ENCODE data around the gene GPX7. TPM values are rescaled to one million over a fixed set of nuclear protein-coding genes. Genes with fewer than 3 reads are reported as not detected.

The GPX7 gene
- total RNA-seq, 4 donors from 2014 or later: 4.8 to 9.1 (median 9.0) TPM

DNA sequence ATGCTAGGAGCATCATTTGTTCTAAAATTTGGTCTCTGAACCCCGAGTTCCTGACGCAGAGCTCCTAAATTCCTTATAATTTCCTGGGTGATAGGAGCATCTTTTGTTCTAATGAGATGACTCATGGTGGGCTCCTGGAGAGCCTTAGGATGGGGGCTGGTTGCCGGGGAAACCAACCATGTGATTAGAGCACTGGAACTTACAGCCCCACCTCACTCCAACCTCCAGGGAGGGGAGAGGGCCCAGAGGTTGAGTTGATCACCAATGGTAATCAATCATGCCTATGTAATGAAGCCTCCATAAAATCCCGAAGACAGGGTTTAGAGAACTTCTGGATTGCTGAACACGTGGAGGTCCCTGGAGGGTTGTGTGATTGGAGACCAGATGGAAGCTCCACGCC lies 38.5 kb downstream of the GPX7 start:
- no peak overlapping the region for H3K4me3 ChIP-seq (ENCODE audit: low read depth, poor library complexity, severe bottlenecking)
- intact Hi-C loops (cut with DNase I; ENCODE audit: low total_unique reads): no loop called here
- no peak for DNase-seq (ENCODE audit: low spot score in 2 of 2)
- WGBS, 2 donors: 84 to 90% methylated on average over 6 of the region's 6 CpGs
- TF ChIP-seq, protein P1, sequence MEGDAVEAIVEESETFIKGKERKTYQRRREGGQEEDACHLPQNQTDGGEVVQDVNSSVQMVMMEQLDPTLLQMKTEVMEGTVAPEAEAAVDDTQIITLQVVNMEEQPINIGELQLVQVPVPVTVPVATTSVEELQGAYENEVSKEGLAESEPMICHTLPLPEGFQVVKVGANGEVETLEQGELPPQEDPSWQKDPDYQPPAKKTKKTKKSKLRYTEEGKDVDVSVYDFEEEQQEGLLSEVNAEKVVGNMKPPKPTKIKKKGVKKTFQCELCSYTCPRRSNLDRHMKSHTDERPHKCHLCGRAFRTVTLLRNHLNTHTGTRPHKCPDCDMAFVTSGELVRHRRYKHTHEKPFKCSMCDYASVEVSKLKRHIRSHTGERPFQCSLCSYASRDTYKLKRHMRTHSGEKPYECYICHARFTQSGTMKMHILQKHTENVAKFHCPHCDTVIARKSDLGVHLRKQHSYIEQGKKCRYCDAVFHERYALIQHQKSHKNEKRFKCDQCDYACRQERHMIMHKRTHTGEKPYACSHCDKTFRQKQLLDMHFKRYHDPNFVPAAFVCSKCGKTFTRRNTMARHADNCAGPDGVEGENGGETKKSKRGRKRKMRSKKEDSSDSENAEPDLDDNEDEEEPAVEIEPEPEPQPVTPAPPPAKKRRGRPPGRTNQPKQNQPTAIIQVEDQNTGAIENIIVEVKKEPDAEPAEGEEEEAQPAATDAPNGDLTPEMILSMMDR (IDR thresholded peaks at IDR 0.05): no peak
- TF ChIP-seq POLR2A (IDR thresholded peaks at IDR 0.05): no peak

GRCh38 chr1:52641307-52641706 lies 39.1 kb downstream of the GPX7 start:
- TF ChIP-seq, protein P1 (IDR thresholded peaks at IDR 0.05): no peak
- no peak for TF ChIP-seq POLR2A (IDR thresholded peaks at IDR 0.05)
- intact Hi-C loops (cut with DNase I; ENCODE audit: low total_unique reads): no loop called here
- WGBS, 2 donors: 87 to 94% methylated on average over 4 of the region's 4 CpGs
- no peak overlapping the region for H3K4me3 ChIP-seq (ENCODE audit: low read depth, poor library complexity, severe bottlenecking)
- DNase-seq (ENCODE audit: low spot score in 2 of 2): no peak

GRCh38 chr1:52645261-52645660 lies 43.1 kb downstream of the GPX7 start:
- intact Hi-C loops (cut with DNase I; ENCODE audit: low total_unique reads): no loop called here
- no peak for TF ChIP-seq POLR2A (IDR thresholded peaks at IDR 0.05)
- TF ChIP-seq, protein P1 (IDR thresholded peaks at IDR 0.05): no peak
- 75 to 76% methylated on average over 6 of the region's 6 CpGs for WGBS, 2 donors
- no peak for DNase-seq (ENCODE audit: low spot score in 2 of 2)
- no peak overlapping the region for H3K4me3 ChIP-seq (ENCODE audit: low read depth, poor library complexity, severe bottlenecking)

- 93 to 95% methylated on average over 1 of the region's 1 CpG for WGBS, 2 donors
- H3K4me3 ChIP-seq (ENCODE audit: low read depth, poor library complexity, severe bottlenecking): no peak overlapping the region
- intact Hi-C loops (cut with DNase I; ENCODE audit: low total_unique reads): no loop called here
- no peak for DNase-seq (ENCODE audit: low spot score in 2 of 2)
- TF ChIP-seq POLR2A (IDR thresholded peaks at IDR 0.05): no peak
- TF ChIP-seq, protein P1 (IDR thresholded peaks at IDR 0.05): no peak
Observed at GRCh38 chr1:52651904-52652303, 49.7 kb downstream of the GPX7 start.

- 96 to 97% methylated on average over 5 of the region's 5 CpGs for WGBS, 2 donors
Observed at GRCh38 chr1:52653207-52653849, 51.2 kb downstream of the GPX7 start.

More at GRCh38 chr1:52653207-52653849, 51.2 kb downstream of the GPX7 start:
- TF ChIP-seq, protein P1 (IDR thresholded peaks at IDR 0.05): no peak
- TF ChIP-seq POLR2A (IDR thresholded peaks at IDR 0.05): no peak
- DNase-seq (ENCODE audit: low spot score in 2 of 2): no peak
- no peak overlapping the region for H3K4me3 ChIP-seq (ENCODE audit: low read depth, poor library complexity, severe bottlenecking)
- intact Hi-C loops (cut with DNase I; ENCODE audit: low total_unique reads): no loop called here
